IPS-NIHi7 (cell line): Measurements from ENCODE around the gene SHANK3.
"Not testable (repeated sequence)": the region's sequence is repeated elsewhere in the genome, so short reads cannot be mapped to it uniquely, and the experiment has no call there.

ENCODE experiments used
- DNase-seq: peaks from one replicate; pipeline ENCODE4 v3.0.0; 2012; ENCODE audit warnings: mixed read lengths; ENCODE audit errors: extremely low spot score

Gene SHANK3

GRCh38 chr22:50653256-50653655 lies 19.4 kb upstream of the SHANK3 start:
- no peak for DNase-seq

- DNase-seq = not testable (repeated sequence)
Observed at GRCh38 chr22:50654664-50655063, 18.0 kb upstream of the SHANK3 start.

- DNase-seq = peak; percentile 60
Observed at GRCh38 chr22:50656122-50657070, 16.2 kb upstream of the SHANK3 start.

GRCh38 chr22:50657925-50658324 lies 14.7 kb upstream of the SHANK3 start:
- DNase-seq = no peak

- not testable (repeated sequence) for DNase-seq
Observed at GRCh38 chr22:50659711-50660110, 12.9 kb upstream of the SHANK3 start.

GRCh38 chr22:50660306-50660705 lies 12.3 kb upstream of the SHANK3 start:
- no peak for DNase-seq

GRCh38 chr22:50665212-50665611 lies 7.4 kb upstream of the SHANK3 start:
- no peak for DNase-seq

- DNase-seq = no peak
Observed at GRCh38 chr22:50665738-50666137, 6.9 kb upstream of the SHANK3 start.

- peak; percentile 6 for DNase-seq
Observed at GRCh38 chr22:50670513-50670912, 2.1 kb upstream of the SHANK3 start.

- DNase-seq = peak; percentile 10
Observed at GRCh38 chr22:50670914-50671538, 1.6 kb upstream of the SHANK3 start.

- DNase-seq = peak; percentile 5
Observed at GRCh38 chr22:50671641-50672040, 982 bp upstream of the SHANK3 start.

GRCh38 chr22:50672041-50672440 lies 582 bp upstream of the SHANK3 start:
- DNase-seq = no peak

GRCh38 chr22:50673231-50674129 lies 857 bp downstream of the SHANK3 start:
- peak; percentile 64 for DNase-seq

GRCh38 chr22:50674130-50674500 lies 1.5 kb downstream of the SHANK3 start:
- DNase-seq = peak; percentile 67

- peak; percentile 92 for DNase-seq
Observed at GRCh38 chr22:50674606-50675552, 2.3 kb downstream of the SHANK3 start.

- peak; percentile 4 for DNase-seq
Observed at GRCh38 chr22:50675553-50676179, 3.0 kb downstream of the SHANK3 start.

- DNase-seq = no peak
Observed at GRCh38 chr22:50676180-50676636, 3.6 kb downstream of the SHANK3 start.

- peak; percentile 4 for DNase-seq
Observed at GRCh38 chr22:50676661-50677492, 4.3 kb downstream of the SHANK3 start.

- peak; percentile 4 for DNase-seq
Observed at GRCh38 chr22:50677493-50678217, 5.0 kb downstream of the SHANK3 start.
